GM23338 (cell line): ENCODE data around the gene NEURL1B.

ENCODE experiments used
- POLR2AphosphoS5 ChIP-seq: IDR thresholded peaks from 2 replicates; pipeline ENCODE4 v1.6.1; 2016; ENCODE audit warnings: antibody characterized with exemption, low read depth
- TF ChIP-seq, protein P1 (sequence below), 2 experiments: fragments of 200-600 bp in 1 of 2; sonication (generic) in 1 of 2; conservative IDR thresholded peaks; 2 replicates each; pipeline versions ENCODE4 v1.5.1 to v1.6.1; 2016 to 2017; ENCODE audit warnings: antibody characterized with exemption in 2 of 2, low read depth in 2 of 2, mild to moderate bottlenecking in 2 of 2, moderate library complexity in 1 of 2

DNA sequence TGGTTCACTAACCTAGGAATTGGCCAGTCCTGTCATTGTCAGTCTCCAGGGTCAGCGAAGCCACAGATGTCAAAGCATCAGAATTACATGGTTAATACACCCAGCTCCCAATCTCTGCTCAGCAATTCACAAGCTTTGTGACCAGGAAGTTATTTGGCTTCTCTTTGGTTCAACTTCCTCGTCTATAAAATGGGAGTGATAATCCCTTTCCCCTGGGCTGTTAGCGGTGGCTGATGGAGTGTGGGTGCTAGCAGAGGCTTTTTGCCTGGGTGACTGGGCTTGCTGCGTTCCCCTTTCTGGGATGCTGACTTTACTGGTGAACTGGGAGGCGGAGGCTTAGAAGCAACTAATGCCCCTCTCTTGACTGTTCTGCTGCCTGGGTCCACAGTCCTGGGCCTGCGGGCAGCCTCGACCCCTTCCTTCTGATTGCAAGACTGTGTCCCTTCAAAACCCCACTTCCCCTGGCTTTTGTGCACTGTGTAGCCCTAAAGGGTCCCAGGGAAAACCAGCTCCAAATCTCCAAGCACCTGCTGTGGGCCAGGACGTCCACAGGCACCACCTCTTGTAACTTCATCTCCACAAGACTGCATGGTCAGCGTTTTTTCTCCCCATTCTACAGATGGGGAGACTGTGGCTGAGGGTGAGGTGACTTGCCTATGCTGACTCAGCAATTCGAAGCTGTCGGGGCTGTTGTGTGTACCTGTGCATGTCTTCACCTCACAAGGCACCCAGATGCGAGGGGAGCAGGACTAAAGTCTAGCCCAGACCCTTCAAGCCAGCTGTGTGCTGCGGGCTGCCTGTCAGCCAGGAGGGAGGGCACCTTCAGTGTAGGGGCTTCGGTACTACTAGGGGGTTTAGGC, 45.2 kb upstream of the NEURL1B start:
- TF ChIP-seq POLR2AphosphoS5 = no peak
- TF ChIP-seq, protein P1, sequence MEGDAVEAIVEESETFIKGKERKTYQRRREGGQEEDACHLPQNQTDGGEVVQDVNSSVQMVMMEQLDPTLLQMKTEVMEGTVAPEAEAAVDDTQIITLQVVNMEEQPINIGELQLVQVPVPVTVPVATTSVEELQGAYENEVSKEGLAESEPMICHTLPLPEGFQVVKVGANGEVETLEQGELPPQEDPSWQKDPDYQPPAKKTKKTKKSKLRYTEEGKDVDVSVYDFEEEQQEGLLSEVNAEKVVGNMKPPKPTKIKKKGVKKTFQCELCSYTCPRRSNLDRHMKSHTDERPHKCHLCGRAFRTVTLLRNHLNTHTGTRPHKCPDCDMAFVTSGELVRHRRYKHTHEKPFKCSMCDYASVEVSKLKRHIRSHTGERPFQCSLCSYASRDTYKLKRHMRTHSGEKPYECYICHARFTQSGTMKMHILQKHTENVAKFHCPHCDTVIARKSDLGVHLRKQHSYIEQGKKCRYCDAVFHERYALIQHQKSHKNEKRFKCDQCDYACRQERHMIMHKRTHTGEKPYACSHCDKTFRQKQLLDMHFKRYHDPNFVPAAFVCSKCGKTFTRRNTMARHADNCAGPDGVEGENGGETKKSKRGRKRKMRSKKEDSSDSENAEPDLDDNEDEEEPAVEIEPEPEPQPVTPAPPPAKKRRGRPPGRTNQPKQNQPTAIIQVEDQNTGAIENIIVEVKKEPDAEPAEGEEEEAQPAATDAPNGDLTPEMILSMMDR (conservative IDR thresholded peaks at IDR 0.05; ENCODE audit: low read depth in 2 of 2) = no peak
